Measurements from ENCODE around the gene EGLN3. TPM values are rescaled to one million over a fixed set of nuclear protein-coding genes. Genes with fewer than 3 reads are reported as not detected.

Gene EGLN3
- polyA plus RNA-seq, 4 donors = 14.3 to 21.5 (median 19.3) TPM

DNA sequence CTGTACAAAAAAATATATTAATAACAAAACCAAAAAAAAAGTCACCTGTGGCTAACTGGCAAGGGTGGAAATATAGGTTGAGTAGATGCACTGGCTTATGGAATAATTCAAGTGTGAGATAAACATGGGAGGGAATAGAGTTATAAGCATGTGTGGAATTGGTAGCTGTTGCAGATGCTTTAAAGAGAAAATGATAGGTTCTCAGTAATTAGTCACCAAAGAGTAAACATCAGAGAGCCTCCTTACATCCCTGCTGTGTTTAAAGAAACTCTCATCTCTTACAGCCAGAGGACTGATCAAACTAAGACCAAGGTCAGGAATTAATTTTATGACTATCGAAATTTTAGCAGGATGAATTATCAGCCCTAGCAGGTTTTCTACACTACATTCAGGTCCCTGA is 70.5 kb downstream of the EGLN3 start:
- DNase-seq (ENCODE audit: low read depth in 4 of 4, low spot score in 3 of 4) = no peak

DNA sequence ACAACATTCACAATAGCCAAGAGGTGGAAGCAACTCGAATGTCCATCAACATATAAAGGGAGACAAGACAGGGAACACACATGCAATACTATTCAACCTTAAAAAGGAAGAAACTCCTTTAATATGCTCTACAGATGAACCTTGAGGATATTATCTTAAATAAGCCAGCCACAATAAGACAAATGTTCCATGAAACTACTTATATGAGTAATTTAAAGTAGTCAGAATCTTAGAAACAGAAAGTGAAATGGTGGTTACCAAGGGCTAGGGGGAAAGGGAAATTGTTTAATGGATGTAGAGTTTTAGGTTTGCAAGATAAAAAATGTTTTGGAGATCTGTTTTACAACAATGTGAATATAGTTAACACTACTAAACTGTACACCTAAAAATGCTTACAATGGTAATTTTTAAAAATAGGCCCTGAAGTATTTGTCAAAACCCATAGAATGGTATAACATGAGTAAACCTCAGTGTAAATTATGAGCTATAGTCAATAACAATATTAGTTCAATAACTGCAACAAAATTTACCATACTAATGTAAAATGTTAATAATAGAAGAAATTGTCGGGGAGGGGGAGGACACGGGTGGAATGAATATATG is 71.1 kb downstream of the EGLN3 start:
- DNase-seq (ENCODE audit: low read depth in 4 of 4, low spot score in 3 of 4) = no peak

DNA sequence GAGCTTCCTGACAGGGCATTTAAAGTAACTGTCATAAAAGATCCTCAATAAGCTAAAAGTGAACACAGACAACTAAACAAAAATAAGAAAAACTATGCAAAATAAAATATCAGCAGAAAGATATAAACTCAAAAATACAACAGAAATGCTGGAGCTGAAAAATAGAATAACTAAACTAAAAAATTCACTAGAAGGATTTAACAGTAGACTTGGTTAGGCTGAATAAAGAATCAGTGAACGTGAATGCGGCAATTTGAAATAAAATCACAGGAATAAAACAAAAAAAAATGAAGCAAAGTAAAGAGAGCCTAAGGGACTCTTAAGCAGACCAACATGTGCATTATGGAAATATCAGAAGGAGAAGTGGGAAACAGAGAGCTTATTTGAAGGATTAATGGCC is 74.6 kb downstream of the EGLN3 start:
- DNase-seq (ENCODE audit: low read depth in 4 of 4, low spot score in 3 of 4) = no peak

Measured in right renal pelvis (tissue), 4 donors.